PC-3 (cell line): Measurements from ENCODE around the gene DEFB131B. TPM values are rescaled to one million over a fixed set of nuclear protein-coding genes. Genes with fewer than 3 reads are reported as not detected.

Experiments
- ATAC-seq: fragments of 200-7000 bp; cut with Tn5 transposase; 2 replicates; pipeline ENCODE4 v1.9.1; 2020; ENCODE audit warnings: mild to moderate bottlenecking, moderate library complexity
- BruUV-seq: library from RNA; stranded (reverse); fragments of 400-500 nt; replicated peaks from 2 replicates; lab custom pipeline; 2021; lab: Mats Ljungman, UMichigan
- CTCF ChIA-PET: fragments of 300-600 bp; sonication (Branson Sonifier 250); formaldehyde crosslinking; loops from one replicate; lab custom pipeline; 2022; ENCODE audit warnings: antibody characterized with exemption; lab: Charles Lee
- POLR2A ChIA-PET: fragments of 300-600 bp; sonication (Branson Sonifier 250); formaldehyde crosslinking; loops from one replicate; lab custom pipeline; 2022; ENCODE audit warnings: antibody characterized with exemption; ENCODE audit not compliant: unreplicated experiment; lab: Charles Lee
- DNase-seq: peaks from one replicate; pipeline ENCODE4 v3.0.0-alpha.2; 2015
- H2AFZ ChIP-seq: fragments of 300-600 bp; sonication (generic); 2 replicates; pipeline ENCODE4 v1.6.0; 2016; ENCODE audit warnings: antibody characterized with exemption, low read length
- H3F3A ChIP-seq: fragments of 300-600 bp; sonication (generic); one replicate; pipeline ENCODE4 v1.6.0; 2017; ENCODE audit warnings: antibody characterized with exemption, low read length, control low read depth, mild to moderate bottlenecking; ENCODE audit not compliant: unreplicated experiment
- H3K27ac ChIP-seq: fragments of 300-600 bp; sonication (generic); 2 replicates; pipeline ENCODE4 v1.5.1; 2016; ENCODE audit warnings: mild to moderate bottlenecking, low read length
- H3K27me3 ChIP-seq: fragments of 300-600 bp; sonication (generic); 2 replicates; pipeline ENCODE4 v1.6.1; 2016; ENCODE audit warnings: low read length, mixed read lengths
- H3K36me3 ChIP-seq: fragments of 300-600 bp; sonication (generic); 2 replicates; pipeline ENCODE4 v1.6.1; 2016; ENCODE audit warnings: low read depth, mixed run types, low read length, mixed read lengths
- H3K4me1 ChIP-seq: fragments of 300-600 bp; sonication (generic); 2 replicates; pipeline ENCODE4 v1.5.1; 2016; ENCODE audit warnings: low read length; ENCODE audit not compliant: insufficient read depth
- H3K4me2 ChIP-seq: fragments of 300-600 bp; sonication (generic); 2 replicates; pipeline ENCODE4 v1.6.0; 2016; ENCODE audit warnings: low read length
- H3K4me3 ChIP-seq: fragments of 300-600 bp; sonication (generic); 2 replicates; pipeline ENCODE4 v1.5.1; 2016; ENCODE audit warnings: mild to moderate bottlenecking, low read length, mixed read lengths
- H3K79me2 ChIP-seq: fragments of 300-600 bp; sonication (generic); 2 replicates; pipeline ENCODE4 v1.6.1; 2017; ENCODE audit warnings: low read length, mixed read lengths
- H3K9ac ChIP-seq: fragments of 300-600 bp; sonication (generic); 2 replicates; pipeline ENCODE4 v1.6.0; 2016; ENCODE audit warnings: mild to moderate bottlenecking, low read length
- H3K9me2 ChIP-seq: fragments of 300-600 bp; sonication (generic); replicated peaks from 2 replicates; pipeline ENCODE4 v1.6.1; 2016; ENCODE audit warnings: mixed run types, low read length, mixed read lengths
- H3K9me3 ChIP-seq: fragments of 300-600 bp; sonication (generic); 2 replicates; pipeline ENCODE4 v1.6.1; 2016; ENCODE audit warnings: low read length, mixed read lengths
- H4K20me1 ChIP-seq: fragments of 300-600 bp; sonication (generic); 2 replicates; pipeline ENCODE4 v1.6.1; 2016; ENCODE audit warnings: low read length, mixed read lengths
- CTCF ChIP-seq: fragments of 300-600 bp; sonication (generic); conservative IDR thresholded peaks from 2 replicates; pipeline ENCODE4 v1.5.1; 2017; ENCODE audit warnings: antibody characterized with exemption, low read depth, mild to moderate bottlenecking, low read length
- EZH2 ChIP-seq: fragments of 300-600 bp; sonication (generic); IDR thresholded peaks from one replicate; pipeline ENCODE4 v1.6.1; 2017; ENCODE audit warnings: antibody characterized with exemption, mild to moderate bottlenecking, low read length; ENCODE audit not compliant: unreplicated experiment
- EZH2phosphoT487 ChIP-seq: fragments of 300-600 bp; sonication (generic); IDR thresholded peaks from 2 replicates; pipeline ENCODE4 v1.6.1; 2018; ENCODE audit warnings: mild to moderate bottlenecking, antibody characterized with exemption, low read length, borderline replicate concordance
- intact Hi-C: fragments of 100-400 bp; cut with micrococcal nuclease; formaldehyde crosslinking; loops from 2 replicates; pipeline ENCODE4 v1.9.0; 2023
- total RNA-seq: library from RNA; depleted of rRNA; stranded (reverse); fragments of >200 nt; gene quantifications from 2 replicates; pipeline ENCODE4 v1.2.3, GENCODE V29; 2014

The DEFB131B gene
- total RNA-seq, 1 experiment from 2014 or later, result not detected

- Histone ChIP-seq H3K79me2 (no peaks in the 10 kb centered on the region), H2AFZ (no peak overlapping the region), H3K4me3 (no peak overlapping the region), H3K4me2 (no peak overlapping the region), H3K9me3 (no peaks in the 10 kb centered on the region), H3K9ac (no peak overlapping the region), H3F3A (no peaks in the 10 kb centered on the region), H3K27ac (no peak overlapping the region), H3K36me3 (peaks cover 7% of the 10 kb centered on the region; the same call in 1 of the 2 replicates), H4K20me1 (no peaks in the 10 kb centered on the region), H3K4me1 (peaks cover 8% of the 10 kb centered on the region; the same call in 1 of the 2 replicates), H3K27me3 (no peaks in the 10 kb centered on the region), H3K9me2 (no peaks in the 10 kb centered on the region)
- TF ChIP-seq EZH2phosphoT487 (no peak), EZH2 (no peak), CTCF (no peak)
- ChIA-PET POLR2A (no interaction called here), CTCF (interaction anchor here (0.6 kb wide), 1 partner anchor 353 kb away, joined by 4 read pairs; no protein-coding TSS in a partner anchor)
- no TSS peak for BruUV-seq
- no peak for ATAC-seq
- intact Hi-C loops, result no loop called here
- no peak for DNase-seq
Observed at GRCh38 chr11:71913756-71914526, 35.7 kb downstream of the DEFB131B start.

- H2AFZ ChIP-seq, result no peak overlapping the region
- ChIA-PET POLR2A (no interaction called here), CTCF (no interaction called here)
- H3K4me3 ChIP-seq, result no peak overlapping the region
- no TSS peak for BruUV-seq
- intact Hi-C loops, result no loop called here
- peaks cover 7% of the 10 kb centered on the region; the same call in 1 of the 2 replicates for H3K36me3 ChIP-seq
- TF ChIP-seq EZH2phosphoT487 (no peak), CTCF (no peak), EZH2 (no peak)
- no peaks in the 10 kb centered on the region for H3K9me2 ChIP-seq
- no peak overlapping the region for H3K4me2 ChIP-seq
- H3K79me2 ChIP-seq, result no peaks in the 10 kb centered on the region
- no peaks in the 10 kb centered on the region for H3K9me3 ChIP-seq
- no peak overlapping the region for H3K9ac ChIP-seq
- peaks cover 8% of the 10 kb centered on the region; the same call in 1 of the 2 replicates for H3K4me1 ChIP-seq
- H4K20me1 ChIP-seq, result no peaks in the 10 kb centered on the region
- DNase-seq, result no peak
- H3K27ac ChIP-seq, result no peak overlapping the region
- ATAC-seq, result no peak
- H3K27me3 ChIP-seq, result no peaks in the 10 kb centered on the region
- no peaks in the 10 kb centered on the region for H3F3A ChIP-seq
Observed at GRCh38 chr11:71914617-71915189, 36.5 kb downstream of the DEFB131B start.
